HCT116 (cell line): ENCODE data around the gene ACTN4. TPM values are rescaled to one million over a fixed set of nuclear protein-coding genes. Genes with fewer than 3 reads are reported as not detected.

Source experiments
- ATAC-seq: fragments of 200-7000 bp; cut with Tn5 transposase; 2 replicates; pipeline ENCODE4 v1.9.1; 2020; ENCODE audit warnings: mild to moderate bottlenecking, moderate library complexity
- BruUV-seq: library from RNA; stranded (reverse); fragments of 400-500 nt; replicated peaks from 2 replicates; lab custom pipeline; 2021; lab: Mats Ljungman, UMichigan
- CTCF ChIA-PET: fragments of 300-600 bp; sonication (Branson Sonifier 250); formaldehyde crosslinking; loops from one replicate; lab custom pipeline; 2021; ENCODE audit warnings: antibody characterized with exemption; lab: Charles Lee
- POLR2A ChIA-PET: fragments of 300-600, 350-600 bp; sonication (Branson Sonifier 250); formaldehyde crosslinking; loops from one replicate; lab custom pipeline; 2021; ENCODE audit warnings: antibody characterized with exemption; lab: Charles Lee
- RAD21 ChIA-PET, 2 experiments: fragments of 300-600 bp; sonication (Branson Sonifier 250); formaldehyde crosslinking; loops; one replicate each; lab custom pipeline; 2023; ENCODE audit warnings: low total read pairs in 2 of 2; ENCODE audit not compliant: uncharacterized antibody in 2 of 2, unreplicated experiment in 2 of 2, low non-redundant PET in 1 of 2; lab: Charles Lee
- DNase-seq: peaks from one replicate; pipeline ENCODE4 v3.0.0-alpha.2; 2010; ENCODE audit warnings: low read depth, low spot score
- H2AFZ ChIP-seq: fragments of 200-600 bp; shearing (Covaris generic), sonication (generic); 2 replicates; pipeline ENCODE4 v1.6.1; 2017; ENCODE audit warnings: low read depth, mixed run types, mixed read lengths, antibody characterized with exemption, low read length; ENCODE audit not compliant: poor library complexity, severe bottlenecking
- H3K27ac ChIP-seq: 2 replicates; pipeline ENCODE4 v1.5.1; 2012; ENCODE audit warnings: low read depth, low read length
- H3K27me3 ChIP-seq: fragments of 200-600 bp; sonication (generic); 2 replicates; pipeline ENCODE4 v1.6.1; 2016; ENCODE audit warnings: mixed run types, low read length, mixed read lengths; ENCODE audit not compliant: insufficient read depth
- H3K36me3 ChIP-seq, 2 experiments: fragments of 200-500 bp in 1 of 2; fragments of 200-600 bp in 1 of 2; sonication (Bioruptor generic) in 1 of 2; sonication (generic) in 1 of 2; 2 replicates each; pipeline versions ENCODE4 v1.5.1 to v1.6.1; 2014 to 2016; ENCODE audit warnings: low read length in 2 of 2, inconsistent platforms in 1 of 2, mixed read lengths in 1 of 2, mixed run types in 1 of 2; ENCODE audit not compliant: insufficient read depth in 2 of 2, control insufficient read depth in 1 of 2
- H3K4me1 ChIP-seq, 2 experiments: fragments of 200-600 bp in 1 of 2; sonication (generic) in 1 of 2; 2 replicates each; pipeline versions ENCODE4 v1.5.1 to v1.6.1; 2012 to 2017; ENCODE audit warnings: low read length in 2 of 2, inconsistent platforms in 1 of 2, mild to moderate bottlenecking in 1 of 2, mixed read lengths in 1 of 2, mixed run types in 1 of 2, moderate library complexity in 1 of 2; ENCODE audit not compliant: insufficient read depth in 2 of 2, control insufficient read depth in 1 of 2
- H3K4me2 ChIP-seq: fragments of 200-600 bp; sonication (generic); 2 replicates; pipeline ENCODE4 v1.6.1; 2017; ENCODE audit warnings: mixed run types, low read length, mixed read lengths
- H3K4me3 ChIP-seq, 2 experiments: fragments of 200-600 bp in 1 of 2; sonication (generic) in 1 of 2; replicated peaks in 1 of 2; 2 replicates each; pipeline ENCODE4 v1.5.1; 2011 to 2016; ENCODE audit warnings: low read length in 2 of 2, control low read depth in 1 of 2, low read depth in 1 of 2, mild to moderate bottlenecking in 1 of 2, mixed read lengths in 1 of 2, mixed run types in 1 of 2
- H3K79me2 ChIP-seq: fragments of 200-600 bp; sonication (generic); 2 replicates; pipeline ENCODE4 v1.6.1; 2017; ENCODE audit warnings: mild to moderate bottlenecking, mixed run types, low read length, moderate library complexity, mixed read lengths; ENCODE audit not compliant: insufficient read depth
- H3K9ac ChIP-seq: fragments of 200-600 bp; sonication (generic); 2 replicates; pipeline ENCODE4 v1.6.1; 2016; ENCODE audit warnings: low read length, mixed read lengths
- H3K9me2 ChIP-seq: fragments of 200-600 bp; sonication (generic), shearing (Covaris generic); 2 replicates; pipeline ENCODE4 v1.6.1; 2017; ENCODE audit warnings: mixed run types, mild to moderate bottlenecking, moderate library complexity; ENCODE audit not compliant: insufficient read depth
- H3K9me3 ChIP-seq, 2 experiments: fragments of 200-500 bp in 1 of 2; fragments of 200-600 bp in 1 of 2; sonication (Bioruptor generic) in 1 of 2; sonication (generic) in 1 of 2; 2 replicates each; pipeline ENCODE4 v1.6.1; 2014 to 2017; ENCODE audit warnings: low read length in 2 of 2, mixed read lengths in 2 of 2, inconsistent platforms in 1 of 2, low read depth in 1 of 2, mild to moderate bottlenecking in 1 of 2, mixed run types in 1 of 2, moderate library complexity in 1 of 2; ENCODE audit not compliant: control insufficient read depth in 1 of 2, insufficient read depth in 1 of 2
- H4K20me1 ChIP-seq: fragments of 200-600 bp; sonication (generic), shearing (Covaris generic); 2 replicates; pipeline ENCODE4 v1.6.1; 2017; ENCODE audit warnings: mixed run types, mild to moderate bottlenecking, moderate library complexity; ENCODE audit not compliant: insufficient read depth
- ATF3 ChIP-seq: IDR thresholded peaks from 2 replicates; pipeline ENCODE4 v1.6.1; 2012
- CBX3 ChIP-seq: IDR thresholded peaks from 2 replicates; pipeline ENCODE4 v1.6.1; 2012; ENCODE audit warnings: low read depth
- CEBPB ChIP-seq: IDR thresholded peaks from 2 replicates; pipeline ENCODE4 v1.6.1; 2012; ENCODE audit warnings: low read depth
- EGR1 ChIP-seq: IDR thresholded peaks from 2 replicates; pipeline ENCODE4 v1.6.1; 2012; ENCODE audit warnings: low read depth
- ELF1 ChIP-seq: IDR thresholded peaks from 2 replicates; pipeline ENCODE4 v1.6.1; 2012; ENCODE audit warnings: low read depth, borderline replicate concordance
- EZH2 ChIP-seq: fragments of 200-600 bp; sonication (generic); IDR thresholded peaks from 2 replicates; pipeline ENCODE4 v1.6.1; 2017; ENCODE audit warnings: antibody characterized with exemption, mixed run types
- FOSL1 ChIP-seq: IDR thresholded peaks from 2 replicates; pipeline ENCODE4 v1.6.1; 2012; ENCODE audit warnings: low read depth
- JUND ChIP-seq: IDR thresholded peaks from 2 replicates; pipeline ENCODE4 v1.6.1; 2012
- RAD21 ChIP-seq: IDR thresholded peaks from 2 replicates; pipeline ENCODE4 v1.6.1; 2012; ENCODE audit warnings: low read depth, mild to moderate bottlenecking
- SP1 ChIP-seq: IDR thresholded peaks from 2 replicates; pipeline ENCODE4 v1.6.1; 2012; ENCODE audit warnings: low read depth
- intact Hi-C: fragments of 100-400 bp; cut with micrococcal nuclease; formaldehyde crosslinking; loops from 2 replicates; pipeline ENCODE4 v1.10.0; 2022
- total RNA-seq: library from RNA; stranded (reverse); gene quantifications from one replicate; pipeline ENCODE4 v1.2.1, GENCODE V29; 2021; ENCODE audit not compliant: unreplicated experiment
- TF ChIP-seq, protein P1 (sequence below), 3 experiments: fragments of 200-600 bp in 1 of 3; sonication (generic) in 1 of 3; IDR thresholded peaks in 2 of 3; conservative IDR thresholded peaks in 1 of 3; 2 replicates each; pipeline ENCODE4 v1.5.1; 2012 to 2017; ENCODE audit warnings: low read depth in 2 of 3, low read length in 2 of 3, antibody characterized with exemption in 1 of 3, borderline replicate concordance in 1 of 3, control low read depth in 1 of 3, mild to moderate bottlenecking in 1 of 3, mixed read lengths in 1 of 3, mixed run types in 1 of 3, moderate library complexity in 1 of 3; ENCODE audit not compliant: insufficient read depth in 1 of 3

Gene ACTN4
- total RNA-seq, 1 experiment from 2014 or later: 651 TPM

DNA sequence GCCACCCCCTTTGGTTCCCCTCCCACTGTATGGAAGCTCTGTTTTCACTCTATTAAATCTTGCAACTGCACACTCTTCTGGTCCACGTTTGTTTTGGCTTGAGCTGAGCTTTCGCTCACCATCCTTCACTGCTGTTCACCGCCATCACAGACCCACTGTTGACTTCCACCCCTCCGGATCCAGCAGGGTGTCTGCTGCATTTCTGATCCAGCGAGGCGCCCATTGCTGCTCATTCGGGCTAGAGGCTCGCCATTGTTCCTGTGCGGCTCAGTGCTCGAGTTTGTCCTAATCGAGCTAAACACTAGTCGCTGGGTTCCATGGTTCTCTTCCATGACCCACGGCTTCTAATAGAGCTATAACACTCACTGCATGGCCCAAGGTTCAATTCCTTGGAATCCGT lies 42.7 kb downstream of the ACTN4 start:
- H3K36me3 ChIP-seq: peaks cover under 1 to 24% of the 10 kb centered on the region in 2 experiments; a peak in 2 of 4 replicates
- H2AFZ ChIP-seq: no peak overlapping the region
- ATAC-seq (no peak), DNase-seq (no peak)
- ChIA-PET RAD21 (no interaction called here), CTCF (no interaction called here), POLR2A (interaction anchor here (1.4 to 1.5 kb wide), 2 partner anchors 43 to 132 kb away, joined by 3 to 4 read pairs; partner anchors contain the start of gene ACTN4)
- peaks cover 100% of the 10 kb centered on the region for H3K79me2 ChIP-seq
- no peaks in the 10 kb centered on the region for H4K20me1 ChIP-seq
- H3K9me2 ChIP-seq: no peaks in the 10 kb centered on the region
- H3K9me3 ChIP-seq: no peaks in the 10 kb centered on the region
- BruUV-seq: no TSS peak
- no peak for TF ChIP-seq EZH2
- TF ChIP-seq ELF1: no peak
- no peak for TF ChIP-seq SP1
- TF ChIP-seq FOSL1: no peak
- TF ChIP-seq CEBPB: no peak
- TF ChIP-seq CBX3: no peak
- TF ChIP-seq EGR1: no peak
- no peak for TF ChIP-seq JUND
- TF ChIP-seq, protein P1, sequence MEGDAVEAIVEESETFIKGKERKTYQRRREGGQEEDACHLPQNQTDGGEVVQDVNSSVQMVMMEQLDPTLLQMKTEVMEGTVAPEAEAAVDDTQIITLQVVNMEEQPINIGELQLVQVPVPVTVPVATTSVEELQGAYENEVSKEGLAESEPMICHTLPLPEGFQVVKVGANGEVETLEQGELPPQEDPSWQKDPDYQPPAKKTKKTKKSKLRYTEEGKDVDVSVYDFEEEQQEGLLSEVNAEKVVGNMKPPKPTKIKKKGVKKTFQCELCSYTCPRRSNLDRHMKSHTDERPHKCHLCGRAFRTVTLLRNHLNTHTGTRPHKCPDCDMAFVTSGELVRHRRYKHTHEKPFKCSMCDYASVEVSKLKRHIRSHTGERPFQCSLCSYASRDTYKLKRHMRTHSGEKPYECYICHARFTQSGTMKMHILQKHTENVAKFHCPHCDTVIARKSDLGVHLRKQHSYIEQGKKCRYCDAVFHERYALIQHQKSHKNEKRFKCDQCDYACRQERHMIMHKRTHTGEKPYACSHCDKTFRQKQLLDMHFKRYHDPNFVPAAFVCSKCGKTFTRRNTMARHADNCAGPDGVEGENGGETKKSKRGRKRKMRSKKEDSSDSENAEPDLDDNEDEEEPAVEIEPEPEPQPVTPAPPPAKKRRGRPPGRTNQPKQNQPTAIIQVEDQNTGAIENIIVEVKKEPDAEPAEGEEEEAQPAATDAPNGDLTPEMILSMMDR (IDR thresholded peaks at IDR 0.05 in 2 of 3, conservative IDR thresholded peaks at IDR 0.05 in 1 of 3; ENCODE audit: borderline replicate concordance in 1 of 3, insufficient read depth in 1 of 3, low read depth in 2 of 3, low read length in 2 of 3): no peak
- no peak for TF ChIP-seq RAD21
- TF ChIP-seq ATF3: no peak
- peak overlapping the region; percentile 83 for H3K9ac ChIP-seq
- H3K4me1 ChIP-seq: peaks cover 93 to 100% of the 10 kb centered on the region in 2 experiments
- peak overlapping the region; percentile 86 for H3K4me2 ChIP-seq
- H3K4me3 ChIP-seq: no peak overlapping the region
- peak overlapping the region; percentile 96 for H3K27ac ChIP-seq
- intact Hi-C loops: no loop called here
- H3K27me3 ChIP-seq: no peaks in the 10 kb centered on the region
